DMS53 (cell line): Measurements from ENCODE around the gene RPS24.
"Not testable (repeated sequence)": the region's sequence is repeated elsewhere in the genome, so short reads cannot be mapped to it uniquely, and the experiment has no call there.

Experiments
- DNase-seq: peaks from one replicate; lab custom pipeline; 2025; lab: John Stamatoyannopoulos, UW

The RPS24 gene

DNA sequence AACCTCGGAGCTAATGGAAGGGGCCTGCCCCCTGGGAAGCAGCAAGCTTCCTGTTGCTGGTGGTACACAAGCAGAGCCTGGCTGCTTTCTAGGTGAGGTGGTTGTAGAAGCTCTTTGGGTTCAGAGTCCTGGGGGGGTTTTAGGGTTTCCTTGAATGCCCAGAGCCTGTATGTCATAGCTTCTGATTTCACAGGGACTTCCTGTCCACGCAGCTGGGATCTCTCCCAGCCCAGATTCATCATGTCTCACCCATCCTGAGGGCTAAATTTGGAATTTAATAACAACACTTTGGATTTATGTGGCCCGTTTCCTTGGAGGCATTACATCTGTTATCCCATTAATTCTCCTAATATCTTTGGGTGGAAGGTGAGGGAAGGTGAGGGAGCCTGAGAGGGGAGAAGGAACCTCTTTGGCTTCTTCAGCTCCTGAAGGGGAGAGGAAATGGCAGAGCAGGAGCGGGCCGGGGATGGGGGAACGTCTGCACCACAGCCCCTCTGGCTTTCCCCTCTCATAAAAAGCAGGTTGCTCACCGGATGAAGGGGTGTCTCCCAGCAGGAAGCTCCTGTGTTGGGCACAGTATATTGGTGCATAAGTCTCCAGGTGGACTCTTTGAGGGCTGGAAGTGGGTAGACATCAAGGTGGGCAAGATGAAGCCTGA lies 19.7 kb downstream of the RPS24 start:
- no peak for DNase-seq

- DNase-seq: no peak
Observed at GRCh38 chr10:78058562-78058961, 24.9 kb downstream of the RPS24 start.

DNA sequence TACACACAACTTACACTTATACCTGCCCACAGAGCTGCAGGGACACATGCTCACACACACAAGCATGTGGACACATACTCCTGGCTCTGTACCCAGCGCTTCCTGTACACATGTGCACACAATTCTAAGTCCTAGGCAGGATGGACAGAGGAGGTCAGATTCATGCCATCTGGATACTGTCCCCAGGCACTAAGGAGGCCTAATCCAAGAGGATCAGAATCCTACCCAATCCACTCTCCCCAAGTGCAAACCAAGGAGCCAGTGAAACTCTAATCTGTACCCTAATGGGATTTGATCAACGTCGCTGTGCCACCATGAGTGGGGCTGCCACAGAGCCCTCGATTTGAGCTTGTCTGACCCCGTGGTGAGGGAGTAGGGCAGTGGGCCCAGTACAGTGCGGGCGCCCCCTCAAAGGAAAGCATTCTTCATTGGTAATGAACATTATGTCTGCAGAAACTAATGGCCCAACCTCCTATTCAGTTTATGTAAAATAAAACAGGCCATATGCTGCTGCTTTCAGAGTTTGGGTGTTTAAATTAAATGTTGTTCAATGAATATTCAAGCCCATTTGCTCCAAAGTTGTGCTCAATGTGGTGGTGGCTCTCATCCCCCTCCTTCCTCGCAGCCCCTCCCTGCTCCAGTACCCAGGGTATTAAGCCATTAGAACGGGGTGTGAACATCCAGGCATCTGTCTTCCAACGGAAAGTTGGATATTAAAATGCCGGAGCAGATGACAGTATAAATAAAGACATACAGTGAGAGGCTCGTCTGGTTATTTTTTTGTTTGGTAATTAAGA lies 26.4 kb downstream of the RPS24 start:
- no peak for DNase-seq

DNA sequence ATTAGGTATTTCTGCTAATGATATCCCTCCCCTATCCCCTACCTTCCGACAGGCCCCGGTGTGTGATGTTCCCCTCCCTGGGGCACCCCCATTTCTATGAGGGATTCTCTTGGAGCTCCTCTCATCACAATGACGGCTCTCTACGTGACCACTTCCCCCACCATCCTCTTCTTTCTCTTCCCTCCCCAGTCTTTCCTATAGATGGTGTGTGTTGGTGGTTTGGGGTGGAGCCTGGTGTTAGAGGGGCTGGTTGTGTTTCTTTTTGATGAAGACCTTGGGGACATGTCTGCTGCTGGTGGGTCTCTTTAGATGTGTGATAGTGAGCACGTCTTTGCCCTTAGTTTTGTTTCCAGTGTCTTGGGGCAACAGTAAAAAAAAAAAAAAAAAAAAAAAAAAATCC lies 28.6 kb downstream of the RPS24 start:
- no peak for DNase-seq

DNA sequence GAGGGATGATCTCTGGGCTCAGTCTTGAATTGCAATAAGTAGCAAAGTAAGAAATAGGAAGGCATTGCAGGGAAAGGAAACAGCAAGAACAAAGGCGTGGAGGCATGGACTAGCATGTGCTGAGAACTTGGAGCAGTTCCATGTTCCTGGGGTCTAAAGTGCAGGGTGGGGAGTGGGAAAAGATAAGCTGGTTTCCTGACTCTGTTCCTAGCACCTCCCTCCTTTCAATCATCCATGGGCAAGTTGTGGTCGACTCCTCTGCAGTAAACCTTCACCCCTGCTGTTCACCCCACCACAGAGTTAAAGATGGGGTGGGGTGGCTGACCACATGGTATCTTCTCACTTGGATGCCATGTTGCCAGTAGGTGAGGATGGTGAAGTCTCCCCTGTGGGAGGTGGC lies 29.6 kb downstream of the RPS24 start:
- no peak for DNase-seq

- DNase-seq: not testable (repeated sequence)
Observed at GRCh38 chr10:78064919-78065318, 31.3 kb downstream of the RPS24 start.

DNA sequence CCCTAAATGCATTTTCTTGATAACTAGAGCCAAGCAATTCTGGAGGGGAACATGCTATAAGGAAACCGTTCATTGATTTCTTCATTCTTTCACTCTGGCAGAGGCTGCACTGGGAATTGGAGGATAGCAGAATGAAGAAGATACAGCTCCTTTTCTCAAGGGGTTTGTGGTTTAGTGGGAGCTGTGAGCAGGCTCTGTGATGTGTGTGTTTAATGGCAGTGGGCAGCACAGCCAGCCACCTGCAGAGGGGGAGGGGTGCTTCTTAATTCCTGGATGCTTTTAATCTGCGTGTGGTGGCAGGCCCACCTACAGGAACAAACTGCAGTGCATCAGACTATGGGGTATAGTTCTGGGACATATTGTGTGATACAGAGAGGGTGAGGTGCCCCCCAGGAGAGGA lies 31.9 kb downstream of the RPS24 start:
- DNase-seq: no peak

DNA sequence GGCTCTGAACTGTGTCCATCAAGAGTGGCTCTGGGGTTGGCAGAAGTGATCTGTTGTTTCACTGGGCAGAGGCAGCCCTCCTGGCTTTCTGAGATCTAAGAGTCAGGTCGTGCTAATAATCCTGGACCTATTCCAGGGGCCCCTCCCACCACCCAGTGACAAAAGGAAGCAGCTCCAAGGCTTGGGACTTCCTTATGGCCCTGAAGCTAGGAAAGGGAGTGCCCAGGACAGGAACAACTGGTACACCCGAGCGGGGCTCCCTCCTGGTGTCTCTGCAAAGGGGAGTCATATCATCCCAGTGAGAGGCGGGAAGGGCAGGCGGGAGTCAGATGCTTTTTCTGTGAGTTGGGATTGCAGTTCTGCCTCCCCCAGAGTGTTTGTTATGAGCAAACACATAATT lies 32.3 kb downstream of the RPS24 start:
- peak; percentile 13 for DNase-seq

GRCh38 chr10:78066728-78067430 lies 33.2 kb downstream of the RPS24 start:
- no peak for DNase-seq

DNA sequence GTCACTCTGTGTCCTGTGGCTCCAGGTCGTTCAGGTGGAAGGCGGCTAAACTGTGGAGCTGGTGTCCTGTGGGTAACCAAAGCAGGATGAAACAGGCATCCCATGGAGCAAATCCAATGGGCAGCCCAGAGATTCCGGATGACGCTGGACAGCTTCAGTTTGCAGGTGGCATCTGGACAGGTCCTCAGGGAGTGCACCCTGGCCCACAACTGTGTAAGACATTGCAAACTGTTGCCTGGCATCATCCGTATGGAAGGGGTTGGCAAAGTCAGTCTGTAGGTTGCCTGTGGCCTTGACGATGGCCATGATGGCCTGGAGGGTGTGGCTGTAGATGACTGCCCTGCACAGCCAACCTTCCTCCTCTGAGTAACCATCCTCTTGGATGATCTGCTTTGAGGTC lies 35.5 kb downstream of the RPS24 start:
- DNase-seq: no peak

DNA sequence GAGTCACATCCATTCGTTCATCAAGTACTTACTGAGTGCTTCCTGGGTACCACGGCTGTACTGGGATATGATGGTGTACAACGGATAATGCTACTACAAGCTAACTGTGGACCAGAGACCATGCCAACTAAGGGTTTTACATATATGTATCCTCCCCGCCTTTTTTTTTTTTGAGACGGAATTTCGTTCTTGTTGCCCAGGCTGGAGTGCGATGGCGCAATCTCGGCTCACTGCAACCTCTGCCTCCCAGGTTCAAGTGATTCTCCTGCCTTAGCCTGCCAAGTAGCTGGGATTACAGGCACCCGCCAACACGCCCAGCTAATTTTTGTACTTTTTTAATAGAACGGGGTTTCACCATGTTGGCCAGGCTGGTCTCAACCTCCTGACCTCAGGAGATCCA lies 36.4 kb downstream of the RPS24 start:
- not testable (repeated sequence) for DNase-seq

GRCh38 chr10:78070726-78071125 lies 37.1 kb downstream of the RPS24 start:
- DNase-seq: no peak

DNA sequence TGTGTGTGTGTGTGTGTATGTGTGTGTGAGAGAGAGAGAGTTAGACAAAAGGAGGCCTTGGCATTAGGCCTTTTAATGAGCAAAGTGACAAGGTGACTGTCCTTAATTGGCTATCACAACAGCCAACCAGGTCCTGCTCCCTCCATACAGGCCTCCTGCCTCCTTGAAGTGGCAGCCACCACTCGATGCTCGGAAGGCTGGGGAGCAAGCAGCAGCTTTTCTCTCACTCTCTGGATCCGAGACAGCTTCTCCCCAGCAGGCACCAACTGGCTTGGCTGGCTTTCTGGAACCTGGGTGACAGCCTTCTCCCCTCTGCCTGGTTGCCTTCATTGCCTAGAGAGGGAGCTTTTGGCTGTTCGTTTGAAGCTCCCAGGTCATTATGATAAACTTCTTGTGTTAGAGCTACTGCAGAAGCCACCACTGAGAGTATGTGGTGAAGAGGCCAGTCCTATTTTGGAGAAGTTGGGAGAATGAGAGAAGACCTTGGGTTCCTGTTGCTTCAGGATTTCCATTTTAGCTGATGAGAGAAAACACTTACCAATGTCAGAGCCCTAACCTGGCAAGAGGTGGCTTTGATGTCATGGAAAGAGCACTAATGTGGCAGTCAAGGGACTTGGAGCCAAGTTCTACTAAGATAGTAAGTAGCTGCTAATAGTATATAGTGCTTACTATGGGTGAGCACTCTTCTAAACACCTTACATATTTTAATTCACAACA lies 37.6 kb downstream of the RPS24 start:
- DNase-seq: no peak

GRCh38 chr10:78071857-78072179 lies 38.2 kb downstream of the RPS24 start:
- no peak for DNase-seq

GRCh38 chr10:78072504-78072903 lies 38.8 kb downstream of the RPS24 start:
- DNase-seq: no peak

DNA sequence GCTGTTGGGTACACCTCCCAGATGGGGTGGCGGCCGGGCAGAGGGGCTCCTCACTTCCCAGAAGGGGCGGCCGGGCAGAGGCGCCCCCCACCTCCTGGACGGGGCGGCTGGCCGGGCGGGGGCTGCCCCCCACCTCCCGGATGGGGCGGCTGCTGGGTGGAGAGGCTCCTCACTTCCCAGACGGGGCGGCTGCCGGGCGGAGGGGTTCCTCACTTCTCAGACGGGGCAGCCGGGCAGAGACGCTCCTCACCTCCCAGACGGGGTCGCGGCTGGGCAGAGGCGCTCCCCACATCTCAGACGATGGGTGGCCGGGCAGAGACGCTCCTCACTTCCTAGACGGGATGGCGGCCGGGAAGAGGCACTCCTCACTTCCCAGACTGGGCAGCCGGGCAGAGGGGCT lies 42.1 kb downstream of the RPS24 start:
- not testable (repeated sequence) for DNase-seq

DNA sequence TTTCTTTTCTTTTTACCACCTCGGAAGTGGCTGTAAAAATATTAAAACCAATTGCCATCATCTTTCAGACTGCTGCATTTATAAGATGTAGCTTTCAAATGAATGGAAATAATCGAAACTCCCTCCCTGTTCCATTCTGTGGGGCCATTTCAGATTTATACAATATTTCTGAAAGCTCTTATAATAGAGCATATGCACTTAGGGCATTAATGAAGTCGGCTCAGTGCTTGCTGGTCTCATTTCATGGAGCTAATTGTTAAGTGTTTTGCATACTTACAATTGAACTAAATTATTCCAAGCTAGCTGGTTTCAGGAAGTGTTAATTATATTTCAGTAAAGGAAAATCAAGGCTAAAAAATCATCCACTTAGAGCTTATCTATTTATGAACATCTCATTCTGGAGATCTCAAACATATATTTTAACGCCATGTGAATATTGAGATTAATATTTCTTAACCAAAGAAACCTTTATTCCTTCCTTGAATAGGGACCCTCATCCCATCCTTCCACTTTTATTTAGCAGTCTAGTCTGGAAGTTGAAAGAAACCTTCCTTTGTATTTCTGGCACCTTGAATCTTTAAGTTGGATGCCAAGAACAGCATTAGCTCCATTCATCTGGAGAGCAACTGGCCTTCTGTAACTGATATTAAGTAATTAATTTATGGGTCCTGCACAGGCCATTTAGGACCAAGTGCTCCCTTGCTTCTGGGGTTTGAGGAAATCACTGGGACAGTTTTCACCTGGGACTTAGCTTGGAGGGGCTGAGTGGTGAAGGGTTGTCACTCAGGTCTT lies 45.1 kb downstream of the RPS24 start:
- DNase-seq: no peak

GRCh38 chr10:78079411-78079810 lies 45.7 kb downstream of the RPS24 start:
- DNase-seq: no peak

GRCh38 chr10:78081292-78081691 lies 47.6 kb downstream of the RPS24 start:
- DNase-seq: no peak

- no peak for DNase-seq
Observed at GRCh38 chr10:78082636-78083035, 49.0 kb downstream of the RPS24 start.
